OCI-LY1 (cell line): ENCODE results near the gene FAM83C.

Experiments used
- H2AFZ ChIP-seq: fragments of 200-600 bp; sonication (generic), shearing (Covaris generic); 2 replicates; pipeline ENCODE4 v1.6.0; 2014; ENCODE audit warnings: antibody characterized with exemption, mild to moderate bottlenecking, low read length
- H3F3A ChIP-seq: fragments of 200-600 bp; sonication (generic), shearing (Covaris generic); 2 replicates; pipeline ENCODE4 v1.6.0; 2014; ENCODE audit warnings: mild to moderate bottlenecking, antibody characterized with exemption, low read length, moderate library complexity; ENCODE audit not compliant: insufficient read depth
- H3K27ac ChIP-seq: fragments of 200-600 bp; sonication (generic); 2 replicates; pipeline ENCODE4 v1.5.1; 2014; ENCODE audit warnings: low read length, mixed run types, mild to moderate bottlenecking, low read depth; ENCODE audit not compliant: poor library complexity, severe bottlenecking
- H3K27me3 ChIP-seq: fragments of 200-600 bp; sonication (generic); 2 replicates; pipeline ENCODE4 v1.6.0; 2014; ENCODE audit warnings: antibody characterized with exemption, mild to moderate bottlenecking, low read length, moderate library complexity; ENCODE audit not compliant: insufficient read depth
- H3K36me3 ChIP-seq: fragments of 200-600 bp; sonication (generic); 2 replicates; pipeline ENCODE4 v1.6.1; 2014; ENCODE audit warnings: mild to moderate bottlenecking, antibody characterized with exemption, low read length, moderate library complexity, mixed read lengths; ENCODE audit not compliant: insufficient read depth
- H3K4me1 ChIP-seq: fragments of 200-600 bp; sonication (generic); 2 replicates; pipeline ENCODE4 v1.5.1; 2014; ENCODE audit warnings: mild to moderate bottlenecking, low read length, moderate library complexity; ENCODE audit not compliant: insufficient read depth, severe bottlenecking
- H3K4me2 ChIP-seq: fragments of 200-600 bp; sonication (generic), shearing (Covaris generic); 2 replicates; pipeline ENCODE4 v1.6.1; 2014; ENCODE audit warnings: low read length
- H3K4me3 ChIP-seq: fragments of 200-600 bp; sonication (generic); 2 replicates; pipeline ENCODE4 v1.5.1; 2014; ENCODE audit warnings: low read length, low read depth, mild to moderate bottlenecking, mixed read lengths; ENCODE audit not compliant: poor library complexity, severe bottlenecking
- H3K79me2 ChIP-seq: fragments of 200-600 bp; shearing (Covaris generic); 2 replicates; pipeline ENCODE4 v1.6.1; 2016; ENCODE audit warnings: mixed run types, low read length, mixed read lengths; ENCODE audit not compliant: insufficient read depth
- H3K9ac ChIP-seq: fragments of 200-600 bp; sonication (generic), shearing (Covaris generic); 2 replicates; pipeline ENCODE4 v1.6.1; 2014; ENCODE audit warnings: mild to moderate bottlenecking, low read length, mixed read lengths
- H3K9me2 ChIP-seq: fragments of 200-600 bp; sonication (generic), shearing (Covaris generic); 2 replicates; pipeline ENCODE4 v1.6.1; 2014; ENCODE audit warnings: low read depth, mild to moderate bottlenecking, low read length, mixed read lengths
- H3K9me3 ChIP-seq: fragments of 200-600 bp; shearing (Covaris generic); 2 replicates; pipeline ENCODE4 v1.6.1; 2014; ENCODE audit warnings: low read length, mixed read lengths
- H4K20me1 ChIP-seq: fragments of 200-600 bp; sonication (generic), shearing (Covaris generic); 2 replicates; pipeline ENCODE4 v1.6.0; 2016; ENCODE audit warnings: mild to moderate bottlenecking, low read length; ENCODE audit not compliant: insufficient read depth
- EZH2 ChIP-seq: fragments of 200-600 bp; sonication (generic), shearing (Covaris generic); IDR thresholded peaks from 2 replicates; pipeline ENCODE4 v1.8.0; 2017; ENCODE audit warnings: borderline replicate concordance, mixed run types, mild to moderate bottlenecking, antibody characterized with exemption, low read length, moderate library complexity, mixed read lengths
- TF ChIP-seq, protein P1 (sequence below): fragments of 200-600 bp; sonication (generic), shearing (Covaris generic); IDR thresholded peaks from 2 replicates; pipeline ENCODE4 v1.5.1; 2017; ENCODE audit warnings: mild to moderate bottlenecking, antibody characterized with exemption, low read length, moderate library complexity, mixed read lengths

FAM83C gene

DNA sequence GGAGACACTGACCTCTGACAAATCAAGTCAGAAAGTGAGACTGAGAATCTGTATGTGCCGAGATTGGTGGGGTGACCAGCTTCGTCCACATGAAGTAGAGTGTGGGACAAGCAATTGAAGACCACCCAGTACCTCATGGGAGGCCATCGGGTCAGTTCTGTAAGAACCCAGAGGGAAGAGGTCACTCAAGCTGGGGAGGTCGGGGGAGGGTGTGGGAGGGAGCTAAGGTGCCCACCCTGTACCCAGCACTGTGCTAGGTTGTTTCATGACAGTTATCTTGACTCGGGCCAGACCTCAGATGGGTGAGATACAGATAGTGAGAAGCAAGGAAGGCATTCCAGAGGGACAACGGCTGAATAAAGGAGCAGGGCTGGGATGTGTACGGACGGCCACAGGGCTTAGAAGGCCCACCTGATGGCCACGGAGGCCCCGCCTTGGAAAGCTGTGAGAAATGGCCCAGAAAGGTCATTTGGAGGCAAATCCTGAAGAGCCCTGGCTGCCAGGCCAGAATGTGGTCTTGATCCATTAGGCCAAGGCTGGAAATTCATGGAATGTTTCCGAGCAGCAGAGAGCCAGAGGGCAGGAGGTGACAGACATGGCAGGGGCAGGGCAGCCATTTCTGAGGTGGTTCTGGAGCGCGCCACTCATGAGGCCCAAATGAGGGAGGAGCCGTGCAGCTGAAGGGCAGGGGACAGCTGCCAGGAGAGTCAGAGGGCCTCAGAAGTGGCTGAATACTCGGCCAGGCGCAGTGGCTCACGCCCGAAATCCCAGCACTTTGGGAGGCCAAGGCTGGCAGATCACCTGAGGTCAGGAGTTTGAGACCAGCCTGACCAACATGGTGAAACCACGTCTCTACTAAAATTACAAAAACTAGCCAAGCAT lies 22.0 kb downstream of the FAM83C start:
- H4K20me1 ChIP-seq: no peaks in the 10 kb centered on the region
- no peak overlapping the region for H3K4me3 ChIP-seq
- H3K27ac ChIP-seq: no peak overlapping the region
- no peak overlapping the region for H2AFZ ChIP-seq
- no peaks in the 10 kb centered on the region for H3F3A ChIP-seq
- H3K9me2 ChIP-seq: no peaks in the 10 kb centered on the region
- H3K9ac ChIP-seq: no peak overlapping the region
- no peaks in the 10 kb centered on the region for H3K4me1 ChIP-seq
- H3K9me3 ChIP-seq: no peaks in the 10 kb centered on the region
- H3K36me3 ChIP-seq: no peaks in the 10 kb centered on the region
- H3K27me3 ChIP-seq: no peaks in the 10 kb centered on the region
- TF ChIP-seq, protein P1, sequence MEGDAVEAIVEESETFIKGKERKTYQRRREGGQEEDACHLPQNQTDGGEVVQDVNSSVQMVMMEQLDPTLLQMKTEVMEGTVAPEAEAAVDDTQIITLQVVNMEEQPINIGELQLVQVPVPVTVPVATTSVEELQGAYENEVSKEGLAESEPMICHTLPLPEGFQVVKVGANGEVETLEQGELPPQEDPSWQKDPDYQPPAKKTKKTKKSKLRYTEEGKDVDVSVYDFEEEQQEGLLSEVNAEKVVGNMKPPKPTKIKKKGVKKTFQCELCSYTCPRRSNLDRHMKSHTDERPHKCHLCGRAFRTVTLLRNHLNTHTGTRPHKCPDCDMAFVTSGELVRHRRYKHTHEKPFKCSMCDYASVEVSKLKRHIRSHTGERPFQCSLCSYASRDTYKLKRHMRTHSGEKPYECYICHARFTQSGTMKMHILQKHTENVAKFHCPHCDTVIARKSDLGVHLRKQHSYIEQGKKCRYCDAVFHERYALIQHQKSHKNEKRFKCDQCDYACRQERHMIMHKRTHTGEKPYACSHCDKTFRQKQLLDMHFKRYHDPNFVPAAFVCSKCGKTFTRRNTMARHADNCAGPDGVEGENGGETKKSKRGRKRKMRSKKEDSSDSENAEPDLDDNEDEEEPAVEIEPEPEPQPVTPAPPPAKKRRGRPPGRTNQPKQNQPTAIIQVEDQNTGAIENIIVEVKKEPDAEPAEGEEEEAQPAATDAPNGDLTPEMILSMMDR: no peak
- no peak for TF ChIP-seq EZH2
- no peak overlapping the region for H3K4me2 ChIP-seq
- no peaks in the 10 kb centered on the region for H3K79me2 ChIP-seq

DNA sequence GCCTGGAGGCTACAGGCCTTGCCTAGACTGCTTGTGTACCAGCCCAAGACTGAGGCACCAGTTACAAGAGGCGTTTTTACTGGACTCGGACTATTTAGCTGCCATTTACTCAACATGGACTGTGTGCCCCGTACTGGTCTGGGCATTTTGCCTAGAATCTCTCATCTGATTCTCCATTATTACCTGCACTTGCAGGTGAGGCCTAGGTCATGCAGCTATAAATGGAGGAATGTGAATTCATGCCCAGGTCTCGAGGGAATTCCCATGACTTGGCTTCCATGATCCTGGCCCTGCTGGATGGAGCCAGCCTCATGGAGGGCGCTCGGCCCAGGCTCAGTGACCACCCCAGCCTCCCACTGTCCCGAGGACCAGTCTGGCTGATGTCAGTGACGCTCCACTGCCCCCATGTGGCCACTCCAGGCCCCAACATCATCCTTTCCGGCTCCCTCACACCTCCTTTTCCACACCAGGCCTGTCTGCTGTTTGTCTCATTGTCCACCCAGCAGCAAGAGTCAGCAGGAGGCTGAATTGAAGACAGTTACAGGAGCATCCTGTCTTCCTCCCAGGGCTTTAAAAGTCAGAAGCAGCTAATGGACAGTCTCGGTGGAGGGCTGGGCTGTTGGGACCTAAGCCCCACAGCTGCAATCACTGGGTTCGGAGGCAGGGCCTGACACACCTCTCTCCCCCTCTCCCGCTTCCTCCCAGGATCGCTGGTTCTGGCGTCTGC lies 23.0 kb downstream of the FAM83C start:
- H3F3A ChIP-seq: no peaks in the 10 kb centered on the region
- H3K9me2 ChIP-seq: no peaks in the 10 kb centered on the region
- H3K9ac ChIP-seq: no peak overlapping the region
- no peak overlapping the region for H3K4me2 ChIP-seq
- H3K27me3 ChIP-seq: no peaks in the 10 kb centered on the region
- no peaks in the 10 kb centered on the region for H3K79me2 ChIP-seq
- H4K20me1 ChIP-seq: no peaks in the 10 kb centered on the region
- H3K36me3 ChIP-seq: no peaks in the 10 kb centered on the region
- TF ChIP-seq EZH2: no peak
- TF ChIP-seq, protein P1: peak; percentile 86
- H3K27ac ChIP-seq: no peak overlapping the region
- H3K4me3 ChIP-seq: no peak overlapping the region
- no peak overlapping the region for H2AFZ ChIP-seq
- H3K9me3 ChIP-seq: no peaks in the 10 kb centered on the region
- H3K4me1 ChIP-seq: no peaks in the 10 kb centered on the region

DNA sequence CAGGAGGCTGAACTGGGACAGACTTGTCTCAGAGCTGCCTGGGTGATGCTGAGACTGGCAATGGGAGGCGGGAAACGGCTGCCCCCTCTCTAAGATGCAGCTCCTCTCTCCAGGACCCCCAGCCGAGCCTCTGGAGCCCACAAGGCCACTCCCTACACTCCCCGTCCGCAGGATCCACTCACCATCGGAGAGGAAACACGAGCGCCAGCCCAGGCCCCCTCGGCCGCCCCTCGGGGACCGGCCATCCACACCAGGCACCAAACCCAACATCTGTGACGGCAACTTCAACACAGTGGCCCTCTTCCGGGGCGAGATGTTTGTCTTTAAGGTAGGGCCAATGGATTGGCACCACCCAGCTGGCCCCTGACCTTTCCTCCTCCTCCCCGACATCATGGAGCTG lies 25.1 kb downstream of the FAM83C start:
- TF ChIP-seq EZH2: no peak
- TF ChIP-seq, protein P1: no peak
- no peak overlapping the region for H3K4me2 ChIP-seq
- H2AFZ ChIP-seq: no peak overlapping the region
- H3K4me1 ChIP-seq: no peaks in the 10 kb centered on the region
- no peak overlapping the region for H3K4me3 ChIP-seq
- H3F3A ChIP-seq: no peaks in the 10 kb centered on the region
- no peaks in the 10 kb centered on the region for H3K79me2 ChIP-seq
- no peaks in the 10 kb centered on the region for H3K36me3 ChIP-seq
- H3K9ac ChIP-seq: no peak overlapping the region
- no peaks in the 10 kb centered on the region for H3K27me3 ChIP-seq
- no peaks in the 10 kb centered on the region for H3K9me3 ChIP-seq
- H3K9me2 ChIP-seq: no peaks in the 10 kb centered on the region
- no peak overlapping the region for H3K27ac ChIP-seq
- no peaks in the 10 kb centered on the region for H4K20me1 ChIP-seq
